HG03060 (cell line): ENCODE results near the gene ELF1.
"Not testable (repeated sequence)": the region's sequence is repeated elsewhere in the genome, so short reads cannot be mapped to it uniquely, and the experiment has no call there.

Source experiments
- ATAC-seq: cut with Tn5 transposase; IDR thresholded peaks from one replicate; pipeline ENCODE4 v1.9.1; 2021; ENCODE audit warnings: low read depth, moderate number of reproducible peaks; ENCODE audit not compliant: unreplicated experiment

The ELF1 gene

DNA sequence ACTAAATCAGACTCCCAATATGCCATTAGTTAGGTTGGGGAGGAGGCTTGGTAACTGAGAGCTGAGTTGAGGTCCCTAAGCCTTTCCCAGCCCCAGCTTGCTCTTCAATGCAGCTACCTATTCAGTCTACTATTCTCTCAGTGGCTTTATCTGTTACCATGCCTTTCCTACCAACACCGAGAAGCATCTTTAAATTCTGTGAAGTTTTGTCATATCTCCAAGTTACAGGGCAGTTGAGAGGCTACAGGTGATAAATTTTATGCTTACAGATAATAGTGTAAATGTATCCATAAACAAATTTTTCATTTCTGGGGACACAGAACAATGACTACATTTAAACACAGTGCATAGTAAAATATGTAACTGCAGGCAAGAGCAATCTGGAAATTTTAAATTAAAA lies 110.6 kb downstream of the ELF1 start:
- ATAC-seq: no peak

DNA sequence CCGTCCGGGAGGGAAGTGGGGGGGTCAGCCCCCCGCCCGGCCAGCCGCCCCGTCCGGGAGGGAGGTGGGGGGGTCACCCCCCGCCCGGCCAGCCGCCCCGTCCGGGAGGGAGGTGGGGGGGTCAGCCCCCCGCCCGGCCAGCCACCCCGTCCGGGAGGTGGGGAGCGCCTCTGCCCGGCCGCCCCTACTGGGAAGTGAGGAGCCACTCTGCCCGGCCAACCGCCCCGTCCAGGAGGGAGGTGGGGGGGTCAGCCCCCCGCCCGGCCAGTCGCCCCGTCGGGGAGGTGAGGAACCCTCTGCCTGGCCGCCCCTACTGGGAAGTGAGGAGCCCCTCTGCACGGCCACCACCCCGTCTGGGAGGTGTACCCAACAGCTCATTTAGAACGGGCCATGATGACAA lies 118.1 kb downstream of the ELF1 start:
- ATAC-seq: not testable (repeated sequence)

DNA sequence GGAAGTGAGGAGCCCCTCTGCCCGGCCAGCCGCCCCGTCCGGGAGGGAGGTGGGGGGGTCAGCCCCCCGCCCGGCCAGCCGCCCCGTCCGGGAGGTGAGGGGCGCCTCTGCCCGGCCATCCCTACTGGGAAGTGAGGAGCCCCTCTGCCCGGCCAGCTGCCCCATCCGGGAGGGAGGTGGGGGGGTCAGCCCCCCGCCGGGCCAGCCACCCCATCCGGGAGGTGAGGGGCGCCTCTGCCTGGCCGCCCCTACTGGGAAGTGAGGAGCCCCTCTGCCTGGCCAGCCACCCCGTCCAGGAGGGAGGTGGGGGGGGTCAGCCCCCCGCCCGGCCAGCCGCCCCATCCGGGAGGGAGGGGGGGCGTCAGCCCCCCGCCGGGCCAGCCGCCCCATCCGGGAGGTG lies 118.5 kb downstream of the ELF1 start:
- ATAC-seq: not testable (repeated sequence)

DNA sequence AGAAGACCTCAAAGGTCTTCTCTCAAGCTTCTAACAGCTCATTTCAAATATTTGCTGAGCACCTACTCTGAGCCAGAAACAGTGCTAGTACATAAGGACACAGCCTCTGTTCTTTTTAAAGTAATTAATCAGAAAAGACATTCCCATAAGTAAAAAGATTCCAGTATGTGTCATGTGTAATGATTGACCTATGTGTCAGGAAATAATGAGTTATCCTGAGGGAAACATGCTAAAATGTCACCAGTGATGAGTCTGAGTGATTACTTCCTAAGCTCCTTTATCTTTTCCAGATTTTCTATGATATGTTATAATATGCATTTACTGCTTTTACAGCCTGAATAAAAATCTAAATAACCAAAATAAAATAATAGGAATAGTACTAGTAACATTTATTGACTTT lies 122.1 kb downstream of the ELF1 start:
- no peak for ATAC-seq

DNA sequence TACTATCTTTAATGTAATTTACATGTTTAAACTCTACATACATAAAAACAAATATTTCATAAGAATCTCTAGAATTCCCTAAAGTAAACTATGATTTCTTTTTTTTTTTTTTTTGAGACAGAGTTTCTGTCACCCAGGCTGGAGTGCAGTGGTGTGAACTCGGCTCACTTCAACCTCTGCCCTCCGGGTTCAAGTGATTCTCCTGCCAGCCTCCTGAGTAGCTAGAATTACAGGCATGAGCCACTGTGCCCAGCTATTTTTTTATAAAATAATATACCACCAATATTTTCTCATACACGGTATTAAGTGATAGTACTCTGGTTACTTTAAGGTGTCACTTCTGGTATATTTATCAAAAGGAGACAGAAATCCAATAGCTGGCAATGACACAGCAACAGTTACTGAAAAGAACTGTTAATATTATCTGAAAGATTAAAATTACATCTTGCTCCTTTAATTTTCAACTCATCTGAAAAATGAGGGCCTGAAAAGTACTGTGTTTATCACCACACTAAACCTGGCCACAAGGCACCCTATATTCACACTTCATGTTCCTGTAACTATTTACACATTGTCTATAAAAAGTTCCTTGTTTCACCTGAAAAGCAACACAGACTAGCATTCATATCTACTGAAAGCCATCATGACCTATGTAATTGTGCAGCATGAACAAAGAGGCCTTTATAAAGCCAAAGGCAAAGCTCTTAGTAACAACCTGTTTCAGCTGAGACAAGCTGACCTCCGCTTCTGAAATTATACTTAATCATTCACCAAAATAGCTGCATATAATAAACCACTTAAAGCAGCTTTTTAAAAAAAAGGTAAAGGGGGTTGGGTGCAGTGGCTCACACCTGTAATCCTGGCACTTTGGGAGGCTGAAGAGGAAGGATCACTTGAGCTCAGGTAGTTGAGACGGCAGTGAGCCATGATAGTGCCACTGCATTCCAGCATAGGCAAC lies 123.6 kb downstream of the ELF1 start:
- no peak for ATAC-seq

DNA sequence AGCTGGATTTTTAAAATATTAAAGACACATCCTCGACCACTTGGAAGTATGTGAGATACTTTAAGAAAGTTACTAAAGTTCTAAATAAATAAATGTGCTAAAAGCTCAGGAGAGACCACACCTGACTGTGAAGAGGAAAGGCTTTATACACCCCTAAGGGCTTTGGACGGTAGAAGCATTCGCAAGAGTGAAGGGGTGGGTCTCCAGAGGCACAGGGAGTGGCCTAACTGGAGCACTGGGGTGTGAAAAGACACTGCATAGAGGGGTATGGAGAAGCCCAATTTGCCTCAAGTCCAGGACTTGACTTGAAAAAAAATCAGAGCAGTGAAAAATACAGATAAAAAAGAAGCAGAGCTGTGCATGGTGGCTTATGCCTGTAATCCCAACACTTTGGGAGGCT lies 125.5 kb downstream of the ELF1 start:
- not testable (repeated sequence) for ATAC-seq

DNA sequence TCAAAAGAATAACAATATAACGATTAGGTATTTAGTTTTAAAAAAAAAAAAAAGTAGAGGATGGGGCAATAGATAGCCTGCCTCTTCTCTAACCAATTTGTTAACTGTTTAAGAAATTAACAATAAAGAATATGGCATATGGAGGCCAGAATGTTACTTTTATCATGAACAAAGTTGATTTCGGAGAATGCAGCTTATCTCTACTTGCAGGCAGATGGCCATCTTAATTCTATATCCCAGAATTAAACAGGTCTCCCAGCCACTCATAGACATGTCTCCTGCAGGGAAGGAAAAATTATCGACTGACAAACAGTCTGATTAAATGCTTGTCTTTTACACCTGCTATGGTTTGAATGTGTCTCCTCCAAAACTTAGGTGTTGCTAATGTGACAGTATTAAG lies 133.1 kb downstream of the ELF1 start:
- ATAC-seq: no peak

DNA sequence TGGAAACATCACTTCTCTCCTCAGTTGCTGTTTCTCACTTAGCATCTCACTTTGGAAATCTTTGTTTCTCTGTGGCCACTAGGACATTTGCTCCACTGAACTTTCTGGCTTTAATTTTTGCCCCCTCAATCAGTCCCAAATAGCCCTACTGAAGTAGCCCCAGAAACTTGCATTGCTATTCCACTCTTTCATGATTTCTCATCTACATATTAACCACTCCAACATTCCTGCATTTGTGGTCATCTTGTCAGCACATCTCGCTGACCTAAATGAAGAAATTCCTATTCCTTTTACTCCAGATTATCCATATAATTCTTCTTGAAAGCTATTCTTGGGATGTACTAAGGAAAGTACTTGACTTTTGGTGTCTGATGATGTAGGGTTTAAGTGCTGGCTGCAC lies 134.9 kb downstream of the ELF1 start:
- ATAC-seq: not testable (repeated sequence)
